ENCODE data around the gene RBBP8NL. TPM values are rescaled to one million over a fixed set of nuclear protein-coding genes. Genes with fewer than 3 reads are reported as not detected.

RBBP8NL gene
- total RNA-seq, 2 donors from 2014 or later = 0.40 TPM; not detected in 1

GRCh38 chr20:62444286-62444685 is 16.9 kb upstream of the RBBP8NL start:
- Histone ChIP-seq H3K9ac (ENCODE audit: extremely low read depth, low read length, poor library complexity, severe bottlenecking) (no peak overlapping the region), H3K36me3 (ENCODE audit: control insufficient read depth, insufficient read depth, low read length) (no peaks in the 10 kb centered on the region), H3K9me3 (ENCODE audit: control insufficient read depth, low read length) (no peaks in the 10 kb centered on the region), H3K4me1 (ENCODE audit: control insufficient read depth, insufficient read depth, low read length) (no peaks in the 10 kb centered on the region), H3K27me3 (ENCODE audit: control insufficient read depth, insufficient read depth, low read length, poor library complexity, severe bottlenecking) (no peaks in the 10 kb centered on the region), H3K27ac (ENCODE audit: low read depth, low read length) (no peak overlapping the region), H3K4me3 (ENCODE audit: low read length) (no peak overlapping the region)
- no peak for TF ChIP-seq CTCF (conservative IDR thresholded peaks at IDR 0.05)
- H3K4me3 Mint-ChIP-seq = no peak overlapping the region
- DNase-seq = no peak
- whole genome bisulfite sequencing, 2 experiments (ENCODE audit: insufficient coverage in 1 of 2, insufficient read length in 1 of 2) = 91 to 95% methylated on average over 4 to 6 of the region's 6 CpGs
- H3K36me3 Mint-ChIP-seq (ENCODE audit: low read depth) = no peaks in the 10 kb centered on the region
- no peaks in the 10 kb centered on the region for H3K27me3 Mint-ChIP-seq (ENCODE audit: insufficient read depth)
- H3K9me3 Mint-ChIP-seq = no peaks in the 10 kb centered on the region
- no peak overlapping the region for H3K27ac Mint-ChIP-seq
- no peaks in the 10 kb centered on the region for H3K4me1 Mint-ChIP-seq

- Histone ChIP-seq H3K9ac (ENCODE audit: extremely low read depth, low read length, poor library complexity, severe bottlenecking) (no peak overlapping the region), H3K4me1 (ENCODE audit: control insufficient read depth, insufficient read depth, low read length) (no peaks in the 10 kb centered on the region), H3K36me3 (ENCODE audit: control insufficient read depth, insufficient read depth, low read length) (no peaks in the 10 kb centered on the region), H3K9me3 (ENCODE audit: control insufficient read depth, low read length) (no peaks in the 10 kb centered on the region), H3K4me3 (ENCODE audit: low read length) (no peak overlapping the region), H3K27ac (ENCODE audit: low read depth, low read length) (no peak overlapping the region), H3K27me3 (ENCODE audit: control insufficient read depth, insufficient read depth, low read length, poor library complexity, severe bottlenecking) (no peaks in the 10 kb centered on the region)
- no peak for TF ChIP-seq CTCF (conservative IDR thresholded peaks at IDR 0.05)
- Mint-ChIP-seq H3K9me3 (no peaks in the 10 kb centered on the region), H3K4me3 (no peak overlapping the region), H3K27me3 (ENCODE audit: insufficient read depth) (no peaks in the 10 kb centered on the region), H3K27ac (no peak overlapping the region), H3K4me1 (no peaks in the 10 kb centered on the region), H3K36me3 (ENCODE audit: low read depth) (no peaks in the 10 kb centered on the region)
- WGBS, 2 experiments (ENCODE audit: insufficient coverage in 1 of 2, insufficient read length in 1 of 2) = 91 to 92% methylated on average over 9 to 16 of the region's 16 CpGs
- DNase-seq = no peak
These were observed 14.7 kb upstream of the RBBP8NL start for GRCh38 chr20:62441987-62442539.

GRCh38 chr20:62439218-62439617 is 11.9 kb upstream of the RBBP8NL start:
- H3K36me3 Mint-ChIP-seq (ENCODE audit: low read depth) = no peaks in the 10 kb centered on the region
- Histone ChIP-seq H3K27ac (ENCODE audit: low read depth, low read length) (no peak overlapping the region), H3K4me1 (ENCODE audit: control insufficient read depth, insufficient read depth, low read length) (no peaks in the 10 kb centered on the region), H3K9me3 (ENCODE audit: control insufficient read depth, low read length) (no peaks in the 10 kb centered on the region), H3K9ac (ENCODE audit: extremely low read depth, low read length, poor library complexity, severe bottlenecking) (no peak overlapping the region), H3K27me3 (ENCODE audit: control insufficient read depth, insufficient read depth, low read length, poor library complexity, severe bottlenecking) (no peaks in the 10 kb centered on the region), H3K4me3 (ENCODE audit: low read length) (no peak overlapping the region), H3K36me3 (ENCODE audit: control insufficient read depth, insufficient read depth, low read length) (no peaks in the 10 kb centered on the region)
- no peak overlapping the region for H3K27ac Mint-ChIP-seq
- no peak for DNase-seq
- no peak for TF ChIP-seq CTCF (conservative IDR thresholded peaks at IDR 0.05)
- H3K9me3 Mint-ChIP-seq = no peaks in the 10 kb centered on the region
- no peak overlapping the region for H3K4me3 Mint-ChIP-seq
- no peaks in the 10 kb centered on the region for H3K4me1 Mint-ChIP-seq
- peaks cover 5% of the 10 kb centered on the region for H3K27me3 Mint-ChIP-seq (ENCODE audit: insufficient read depth)
- 85 to 89% methylated on average over 3 to 5 of the region's 5 CpGs for WGBS, 2 experiments (ENCODE audit: insufficient coverage in 1 of 2, insufficient read length in 1 of 2)
